ENCODE data around the gene PIWIL1.

- no peak for TF ChIP-seq CTCF (IDR thresholded peaks at IDR 0.05)
- no peak for TF ChIP-seq POLR2AphosphoS5 (IDR thresholded peaks at IDR 0.05)
Measured at GRCh38 chr12:130342842-130343241, 5.2 kb downstream of the PIWIL1 start.

All from transverse colon (tissue), 4 donors.